Gastrocnemius medialis (tissue), 4 donors: ENCODE measurements around the gene STMND1.

Source experiments
- POLR2A ChIP-seq, 2 donors: fragments of 450-650 bp; IDR thresholded peaks; one replicate each; pipeline ENCODE4 v1.6.1; 2017; ENCODE audit warnings: antibody characterized with exemption in 2 of 2, mild to moderate bottlenecking in 2 of 2, moderate library complexity in 2 of 2
- TF ChIP-seq, protein P1 (sequence below), 5 experiments: fragments of 450-650 bp in 3 of 5; fragments of 200-600 bp in 2 of 5; sonication (generic) in 2 of 5; IDR thresholded peaks in 4 of 5; conservative IDR thresholded peaks in 1 of 5; 1 replicate in 4 of 5; 2 replicates in 1 of 5; pipeline ENCODE4 v1.5.1; 2016 to 2019; ENCODE audit warnings: antibody characterized with exemption in 5 of 5, mild to moderate bottlenecking in 3 of 5, moderate library complexity in 3 of 5

DNA sequence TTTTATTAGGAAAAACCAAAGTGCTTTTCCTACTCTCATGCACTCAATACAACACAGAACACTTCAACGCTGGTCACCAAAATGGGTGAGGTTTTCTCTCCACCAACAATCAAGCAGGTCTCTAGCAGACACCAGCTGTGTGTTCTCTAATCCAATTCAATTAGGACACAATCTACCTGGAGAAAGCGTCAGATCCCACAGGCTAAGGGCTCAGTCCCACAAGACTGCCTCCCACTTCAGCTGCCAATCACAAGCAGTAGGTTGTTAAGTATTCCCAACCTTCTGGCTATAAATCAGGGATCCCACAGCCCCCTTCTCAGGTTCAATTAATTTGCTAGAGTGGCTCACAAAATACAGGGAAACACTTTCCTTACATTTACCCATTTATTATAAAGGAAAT lies 47.7 kb downstream of the STMND1 start:
- no peak for TF ChIP-seq POLR2A (IDR thresholded peaks at IDR 0.05)
- TF ChIP-seq, protein P1, sequence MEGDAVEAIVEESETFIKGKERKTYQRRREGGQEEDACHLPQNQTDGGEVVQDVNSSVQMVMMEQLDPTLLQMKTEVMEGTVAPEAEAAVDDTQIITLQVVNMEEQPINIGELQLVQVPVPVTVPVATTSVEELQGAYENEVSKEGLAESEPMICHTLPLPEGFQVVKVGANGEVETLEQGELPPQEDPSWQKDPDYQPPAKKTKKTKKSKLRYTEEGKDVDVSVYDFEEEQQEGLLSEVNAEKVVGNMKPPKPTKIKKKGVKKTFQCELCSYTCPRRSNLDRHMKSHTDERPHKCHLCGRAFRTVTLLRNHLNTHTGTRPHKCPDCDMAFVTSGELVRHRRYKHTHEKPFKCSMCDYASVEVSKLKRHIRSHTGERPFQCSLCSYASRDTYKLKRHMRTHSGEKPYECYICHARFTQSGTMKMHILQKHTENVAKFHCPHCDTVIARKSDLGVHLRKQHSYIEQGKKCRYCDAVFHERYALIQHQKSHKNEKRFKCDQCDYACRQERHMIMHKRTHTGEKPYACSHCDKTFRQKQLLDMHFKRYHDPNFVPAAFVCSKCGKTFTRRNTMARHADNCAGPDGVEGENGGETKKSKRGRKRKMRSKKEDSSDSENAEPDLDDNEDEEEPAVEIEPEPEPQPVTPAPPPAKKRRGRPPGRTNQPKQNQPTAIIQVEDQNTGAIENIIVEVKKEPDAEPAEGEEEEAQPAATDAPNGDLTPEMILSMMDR (IDR thresholded peaks at IDR 0.05 in 4 of 5, conservative IDR thresholded peaks at IDR 0.05 in 1 of 5), result no peak
